Epithelial cell of proximal tubule (primary cell): ENCODE results near the gene GC. TPM values are rescaled to one million over a fixed set of nuclear protein-coding genes. Genes with fewer than 3 reads are reported as not detected.

ENCODE experiments used
- DNase-seq: peaks from one replicate; pipeline ENCODE4 v3.0.0-alpha.2; 2011; ENCODE audit warnings: low read depth
- H3K4me3 ChIP-seq: 2 replicates; pipeline ENCODE4 v1.5.1; 2011; ENCODE audit warnings: low read depth, mild to moderate bottlenecking, low read length
- total RNA-seq: library from RNA; depleted of rRNA; stranded (reverse); fragments of >200 nt; gene quantifications from 2 replicates; pipeline ENCODE4 v1.2.3, GENCODE V29; 2015
- TF ChIP-seq, protein P1 (sequence below): conservative IDR thresholded peaks from 2 replicates; pipeline ENCODE4 v1.5.1; 2012; ENCODE audit warnings: low read depth, mild to moderate bottlenecking, low read length

Gene GC
- total RNA-seq, 1 donor from 2014 or later = not detected

DNA sequence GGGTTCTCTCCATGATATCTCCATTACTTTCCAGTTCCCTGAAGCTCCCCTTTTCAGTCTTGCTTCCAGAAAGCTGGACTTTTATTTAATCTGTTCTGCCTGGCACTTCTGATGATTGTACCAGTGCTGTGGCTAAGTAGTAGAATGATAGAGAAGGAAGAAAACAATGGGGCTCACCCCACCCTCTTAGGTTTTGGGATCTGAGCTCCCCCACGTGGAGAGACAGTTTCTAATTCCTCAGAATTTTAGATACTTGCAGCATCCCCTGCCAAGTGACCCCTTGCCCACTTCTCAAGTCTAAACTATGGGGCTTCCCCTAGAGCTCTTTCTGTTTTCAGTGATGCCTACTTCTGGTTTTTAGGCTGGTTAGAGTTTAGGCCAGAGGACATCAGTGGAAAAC, 73.9 kb downstream of the GC start:
- no peak for DNase-seq

DNA sequence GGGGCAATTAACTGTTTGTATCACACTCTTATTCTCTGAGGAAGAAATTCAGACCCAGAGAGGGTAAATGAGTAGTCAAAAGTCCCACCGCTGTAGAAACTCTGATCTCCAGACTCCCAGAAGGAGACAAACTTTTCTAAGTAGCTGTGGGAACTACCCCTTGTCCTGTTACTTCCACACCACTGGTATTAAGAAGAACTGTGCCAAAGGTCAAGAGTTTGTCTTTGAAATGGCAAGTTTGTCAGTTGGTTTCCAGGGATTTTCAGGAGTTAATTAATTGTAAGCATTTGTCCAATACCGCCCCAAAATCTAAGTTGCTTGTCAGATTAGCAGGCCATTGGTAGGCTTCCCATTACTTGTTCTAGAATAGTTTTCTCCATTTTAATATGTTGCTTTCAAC, 85.7 kb downstream of the GC start:
- TF ChIP-seq, protein P1, sequence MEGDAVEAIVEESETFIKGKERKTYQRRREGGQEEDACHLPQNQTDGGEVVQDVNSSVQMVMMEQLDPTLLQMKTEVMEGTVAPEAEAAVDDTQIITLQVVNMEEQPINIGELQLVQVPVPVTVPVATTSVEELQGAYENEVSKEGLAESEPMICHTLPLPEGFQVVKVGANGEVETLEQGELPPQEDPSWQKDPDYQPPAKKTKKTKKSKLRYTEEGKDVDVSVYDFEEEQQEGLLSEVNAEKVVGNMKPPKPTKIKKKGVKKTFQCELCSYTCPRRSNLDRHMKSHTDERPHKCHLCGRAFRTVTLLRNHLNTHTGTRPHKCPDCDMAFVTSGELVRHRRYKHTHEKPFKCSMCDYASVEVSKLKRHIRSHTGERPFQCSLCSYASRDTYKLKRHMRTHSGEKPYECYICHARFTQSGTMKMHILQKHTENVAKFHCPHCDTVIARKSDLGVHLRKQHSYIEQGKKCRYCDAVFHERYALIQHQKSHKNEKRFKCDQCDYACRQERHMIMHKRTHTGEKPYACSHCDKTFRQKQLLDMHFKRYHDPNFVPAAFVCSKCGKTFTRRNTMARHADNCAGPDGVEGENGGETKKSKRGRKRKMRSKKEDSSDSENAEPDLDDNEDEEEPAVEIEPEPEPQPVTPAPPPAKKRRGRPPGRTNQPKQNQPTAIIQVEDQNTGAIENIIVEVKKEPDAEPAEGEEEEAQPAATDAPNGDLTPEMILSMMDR = no peak
- no peak for DNase-seq
- H3K4me3 ChIP-seq = no peak overlapping the region

More for the DNA sequence above, 73.9 kb downstream of the GC start:
- TF ChIP-seq, protein P1 = peak; percentile 29
- no peak overlapping the region for H3K4me3 ChIP-seq

DNA sequence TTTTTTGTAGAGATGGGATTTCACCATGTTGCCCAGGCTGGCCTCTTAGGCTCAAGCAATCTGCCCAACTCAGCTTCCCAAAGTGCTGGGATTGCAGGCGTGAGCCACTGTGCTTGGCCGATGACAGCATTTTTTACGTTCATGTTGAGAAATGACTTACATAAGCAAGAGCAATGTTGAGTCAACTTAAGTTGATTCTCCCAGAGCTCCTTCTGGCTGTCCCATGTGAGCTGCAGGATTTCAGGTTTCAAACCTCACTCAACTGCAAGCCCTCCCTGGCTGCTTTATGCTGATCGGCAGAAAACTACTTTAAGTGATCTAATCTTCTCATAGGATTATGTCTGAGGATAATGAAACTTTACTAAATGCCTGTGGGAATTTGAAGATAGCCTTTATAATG, 86.8 kb downstream of the GC start:
- TF ChIP-seq, protein P1 = no peak
- no peak for DNase-seq
- H3K4me3 ChIP-seq = no peak overlapping the region

GRCh38 chr4:71694961-71695360, 88.9 kb downstream of the GC start:
- no peak for DNase-seq
- TF ChIP-seq, protein P1 = no peak
- no peak overlapping the region for H3K4me3 ChIP-seq

GRCh38 chr4:71692963-71693362, 90.9 kb downstream of the GC start:
- TF ChIP-seq, protein P1 = no peak
- no peak overlapping the region for H3K4me3 ChIP-seq
- no peak for DNase-seq

GRCh38 chr4:71692198-71692597, 91.7 kb downstream of the GC start:
- no peak for DNase-seq
- no peak overlapping the region for H3K4me3 ChIP-seq
- TF ChIP-seq, protein P1 = no peak

Other genes starting within 250 kb of the GC start
- gene NPFFR2, start 247.9 kb upstream of the GC start, total RNA-seq = 3.4 and 3.6 TPM in 2 replicates